HepG2 (cell line): ENCODE data around the gene WWC1. TPM values are rescaled to one million over a fixed set of nuclear protein-coding genes. Genes with fewer than 3 reads are reported as not detected.

Experiments
- CC2D1A ChIP-seq: sonication (generic); formaldehyde crosslinking; IDR thresholded peaks from 2 replicates; pipeline ENCODE4 v1.8.1; 2023; ENCODE audit warnings: mild to moderate bottlenecking, missing genetic modification reagents
- HMG20A ChIP-seq: IDR thresholded peaks from 2 replicates; pipeline ENCODE4 v1.6.1; 2016; ENCODE audit warnings: borderline replicate concordance
- IRF2 ChIP-seq: IDR thresholded peaks from 2 replicates; pipeline ENCODE4 v1.6.1; 2018; ENCODE audit warnings: missing genetic modification reagents, missing compliant biosample characterization
- KLF12 ChIP-seq: sonication (generic); formaldehyde crosslinking; IDR thresholded peaks from 2 replicates; pipeline ENCODE4 v1.4.0; 2020; ENCODE audit warnings: missing genetic modification reagents, borderline replicate concordance
- KMT2A ChIP-seq: sonication (generic); formaldehyde crosslinking; IDR thresholded peaks from 2 replicates; pipeline ENCODE4 v1.4.0; 2020; ENCODE audit warnings: missing genetic modification reagents
- NFRKB ChIP-seq: fragments of 450-650 bp; IDR thresholded peaks from 2 replicates; pipeline ENCODE4 v1.6.1; 2017
- ZNF24 ChIP-seq: fragments of 450-650 bp; IDR thresholded peaks from 2 replicates; pipeline ENCODE4 v1.6.1; 2017; ENCODE audit warnings: antibody characterized with exemption, mild to moderate bottlenecking
- ZNF619 ChIP-seq: sonication (generic); formaldehyde crosslinking; IDR thresholded peaks from 2 replicates; pipeline ENCODE4 v1.4.0; 2020; ENCODE audit warnings: mild to moderate bottlenecking, missing genetic modification reagents
- ZSCAN20 ChIP-seq: sonication (generic); formaldehyde crosslinking; IDR thresholded peaks from 2 replicates; pipeline ENCODE4 v1.4.0; 2020; ENCODE audit warnings: missing genetic modification reagents, mild to moderate bottlenecking, borderline replicate concordance
- polyA plus RNA-seq, 8 experiments: library from polyadenylated mRNA; depleted of rRNA in 3 of 8; stranded (reverse) in 7 of 8; unstranded in 1 of 8; fragments of >200 nt; fragmentation: Illumina TruSeq in 4 of 8; extraction: Trizol in 4 of 8; gene quantifications; 2 replicates each; pipeline versions ENCODE4 v1.2.1 to v1.2.3, GENCODE V29; 2011 to 2016; ENCODE audit warnings: low read depth in 4 of 8, missing spikeins in 1 of 8, mixed read lengths in 1 of 8; ENCODE audit not compliant: insufficient read depth in 1 of 8
- total RNA-seq, 5 experiments: library from RNA; depleted of rRNA; stranded (reverse); fragments of >200 nt; fragmentation: Illumina TruSeq; extraction: Trizol; gene quantifications; 2 replicates each; pipeline ENCODE4 v1.2.3, GENCODE V29; 2016; ENCODE audit warnings: low read depth in 1 of 5
- TF ChIP-seq, protein P1 (sequence below): sonication (generic); formaldehyde crosslinking; IDR thresholded peaks from 2 replicates; pipeline ENCODE4 v1.4.0; 2020; ENCODE audit warnings: missing genetic modification reagents
- TF ChIP-seq, protein P2 (sequence below): sonication (generic); formaldehyde crosslinking; IDR thresholded peaks from 2 replicates; pipeline ENCODE4 v1.4.0; 2020; ENCODE audit warnings: missing genetic modification reagents, borderline replicate concordance
- TF ChIP-seq, protein P3 (sequence below): sonication (generic); formaldehyde crosslinking; IDR thresholded peaks from 2 replicates; pipeline ENCODE4 v1.8.0; 2022; ENCODE audit warnings: low read depth, missing genetic modification reagents
- TF ChIP-seq, protein P4 (sequence below): sonication (generic); IDR thresholded peaks from 2 replicates; pipeline ENCODE4 v1.6.1; 2016; ENCODE audit warnings: low read depth, borderline replicate concordance
- TF ChIP-seq, protein P5 (sequence below): IDR thresholded peaks from 2 replicates; pipeline ENCODE4 v1.6.1; 2016; ENCODE audit warnings: missing compliant biosample characterization, missing genetic modification reagents, borderline replicate concordance
- TF ChIP-seq, protein P6 (sequence below): sonication (generic); formaldehyde crosslinking; conservative IDR thresholded peaks from 2 replicates; pipeline ENCODE4 v1.4.0; 2020; ENCODE audit warnings: missing genetic modification reagents

The WWC1 gene
- total and polyA plus RNA-seq, 2 of the 13 experiments (the other 11 are each of a cell fraction or from before 2014, with no cell fraction given) = 8.3 to 17.9 TPM

DNA sequence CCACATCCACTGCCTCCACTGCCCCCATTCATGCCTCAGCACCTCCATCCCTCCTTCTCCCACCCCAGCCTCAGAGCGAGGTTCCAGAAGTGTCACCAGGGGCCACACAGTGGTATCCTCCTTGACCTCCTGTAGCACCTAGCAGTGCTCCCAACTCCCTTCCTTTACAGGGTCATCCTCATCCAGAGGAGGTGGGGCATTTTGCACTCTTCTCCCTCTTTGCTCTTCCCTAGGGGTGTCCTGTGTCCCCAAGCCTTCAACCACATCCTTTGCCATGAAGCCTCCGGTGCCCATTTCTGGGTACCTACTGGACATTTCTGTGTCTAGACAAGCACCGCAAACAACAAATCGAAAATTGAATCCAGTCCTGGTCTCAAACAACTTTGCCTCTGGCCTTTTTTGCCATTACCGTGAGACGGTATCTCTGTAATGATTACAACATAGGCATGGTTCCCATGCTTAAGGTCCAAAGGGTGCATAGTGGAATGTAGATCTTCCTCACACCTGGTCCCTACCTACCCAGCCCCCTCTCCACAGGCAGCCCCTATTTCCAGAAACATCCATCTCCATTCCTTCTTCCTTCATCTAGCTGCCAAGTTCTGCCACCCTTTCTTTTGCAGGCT, 17.6 kb downstream of the WWC1 start (continued):
- TF ChIP-seq, protein P1, sequence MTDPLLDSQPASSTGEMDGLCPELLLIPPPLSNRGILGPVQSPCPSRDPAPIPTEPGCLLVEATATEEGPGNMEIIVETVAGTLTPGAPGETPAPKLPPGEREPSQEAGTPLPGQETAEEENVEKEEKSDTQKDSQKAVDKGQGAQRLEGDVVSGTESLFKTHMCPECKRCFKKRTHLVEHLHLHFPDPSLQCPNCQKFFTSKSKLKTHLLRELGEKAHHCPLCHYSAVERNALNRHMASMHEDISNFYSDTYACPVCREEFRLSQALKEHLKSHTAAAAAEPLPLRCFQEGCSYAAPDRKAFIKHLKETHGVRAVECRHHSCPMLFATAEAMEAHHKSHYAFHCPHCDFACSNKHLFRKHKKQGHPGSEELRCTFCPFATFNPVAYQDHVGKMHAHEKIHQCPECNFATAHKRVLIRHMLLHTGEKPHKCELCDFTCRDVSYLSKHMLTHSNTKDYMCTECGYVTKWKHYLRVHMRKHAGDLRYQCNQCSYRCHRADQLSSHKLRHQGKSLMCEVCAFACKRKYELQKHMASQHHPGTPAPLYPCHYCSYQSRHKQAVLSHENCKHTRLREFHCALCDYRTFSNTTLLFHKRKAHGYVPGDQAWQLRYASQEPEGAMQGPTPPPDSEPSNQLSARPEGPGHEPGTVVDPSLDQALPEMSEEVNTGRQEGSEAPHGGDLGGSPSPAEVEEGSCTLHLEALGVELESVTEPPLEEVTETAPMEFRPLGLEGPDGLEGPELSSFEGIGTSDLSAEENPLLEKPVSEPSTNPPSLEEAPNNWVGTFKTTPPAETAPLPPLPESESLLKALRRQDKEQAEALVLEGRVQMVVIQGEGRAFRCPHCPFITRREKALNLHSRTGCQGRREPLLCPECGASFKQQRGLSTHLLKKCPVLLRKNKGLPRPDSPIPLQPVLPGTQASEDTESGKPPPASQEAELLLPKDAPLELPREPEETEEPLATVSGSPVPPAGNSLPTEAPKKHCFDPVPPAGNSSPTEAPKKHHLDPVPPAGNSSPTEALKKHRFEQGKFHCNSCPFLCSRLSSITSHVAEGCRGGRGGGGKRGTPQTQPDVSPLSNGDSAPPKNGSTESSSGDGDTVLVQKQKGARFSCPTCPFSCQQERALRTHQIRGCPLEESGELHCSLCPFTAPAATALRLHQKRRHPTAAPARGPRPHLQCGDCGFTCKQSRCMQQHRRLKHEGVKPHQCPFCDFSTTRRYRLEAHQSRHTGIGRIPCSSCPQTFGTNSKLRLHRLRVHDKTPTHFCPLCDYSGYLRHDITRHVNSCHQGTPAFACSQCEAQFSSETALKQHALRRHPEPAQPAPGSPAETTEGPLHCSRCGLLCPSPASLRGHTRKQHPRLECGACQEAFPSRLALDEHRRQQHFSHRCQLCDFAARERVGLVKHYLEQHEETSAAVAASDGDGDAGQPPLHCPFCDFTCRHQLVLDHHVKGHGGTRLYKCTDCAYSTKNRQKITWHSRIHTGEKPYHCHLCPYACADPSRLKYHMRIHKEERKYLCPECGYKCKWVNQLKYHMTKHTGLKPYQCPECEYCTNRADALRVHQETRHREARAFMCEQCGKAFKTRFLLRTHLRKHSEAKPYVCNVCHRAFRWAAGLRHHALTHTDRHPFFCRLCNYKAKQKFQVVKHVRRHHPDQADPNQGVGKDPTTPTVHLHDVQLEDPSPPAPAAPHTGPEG = no peak
- TF ChIP-seq IRF2 (CRISPR knock-in tag) = no peak
- TF ChIP-seq KLF12 (CRISPR knock-in tag) = no peak
- TF ChIP-seq HMG20A (CRISPR knock-in tag) = peak; percentile 58; the same call in 1 of the 2 replicates
- TF ChIP-seq, protein P2, sequence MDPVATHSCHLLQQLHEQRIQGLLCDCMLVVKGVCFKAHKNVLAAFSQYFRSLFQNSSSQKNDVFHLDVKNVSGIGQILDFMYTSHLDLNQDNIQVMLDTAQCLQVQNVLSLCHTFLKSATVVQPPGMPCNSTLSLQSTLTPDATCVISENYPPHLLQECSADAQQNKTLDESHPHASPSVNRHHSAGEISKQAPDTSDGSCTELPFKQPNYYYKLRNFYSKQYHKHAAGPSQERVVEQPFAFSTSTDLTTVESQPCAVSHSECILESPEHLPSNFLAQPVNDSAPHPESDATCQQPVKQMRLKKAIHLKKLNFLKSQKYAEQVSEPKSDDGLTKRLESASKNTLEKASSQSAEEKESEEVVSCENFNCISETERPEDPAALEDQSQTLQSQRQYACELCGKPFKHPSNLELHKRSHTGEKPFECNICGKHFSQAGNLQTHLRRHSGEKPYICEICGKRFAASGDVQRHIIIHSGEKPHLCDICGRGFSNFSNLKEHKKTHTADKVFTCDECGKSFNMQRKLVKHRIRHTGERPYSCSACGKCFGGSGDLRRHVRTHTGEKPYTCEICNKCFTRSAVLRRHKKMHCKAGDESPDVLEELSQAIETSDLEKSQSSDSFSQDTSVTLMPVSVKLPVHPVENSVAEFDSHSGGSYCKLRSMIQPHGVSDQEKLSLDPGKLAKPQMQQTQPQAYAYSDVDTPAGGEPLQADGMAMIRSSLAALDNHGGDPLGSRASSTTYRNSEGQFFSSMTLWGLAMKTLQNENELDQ (CRISPR knock-in tag) = no peak
- TF ChIP-seq, protein P3, sequence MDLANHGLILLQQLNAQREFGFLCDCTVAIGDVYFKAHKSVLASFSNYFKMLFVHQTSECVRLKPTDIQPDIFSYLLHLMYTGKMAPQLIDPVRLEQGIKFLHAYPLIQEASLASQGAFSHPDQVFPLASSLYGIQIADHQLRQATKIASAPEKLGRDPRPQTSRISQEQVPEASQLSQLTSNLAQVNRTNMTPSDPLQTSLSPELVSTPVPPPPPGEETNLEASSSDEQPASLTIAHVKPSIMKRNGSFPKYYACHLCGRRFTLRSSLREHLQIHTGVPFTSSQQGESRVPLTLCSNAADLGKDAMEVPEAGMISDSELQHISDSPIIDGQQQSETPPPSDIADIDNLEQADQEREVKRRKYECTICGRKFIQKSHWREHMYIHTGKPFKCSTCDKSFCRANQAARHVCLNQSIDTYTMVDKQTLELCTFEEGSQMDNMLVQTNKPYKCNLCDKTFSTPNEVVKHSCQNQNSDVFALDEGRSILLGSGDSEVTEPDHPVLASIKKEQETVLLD (CRISPR knock-in tag) = no peak
- TF ChIP-seq CC2D1A (CRISPR knock-in tag) = no peak
- TF ChIP-seq, protein P4, sequence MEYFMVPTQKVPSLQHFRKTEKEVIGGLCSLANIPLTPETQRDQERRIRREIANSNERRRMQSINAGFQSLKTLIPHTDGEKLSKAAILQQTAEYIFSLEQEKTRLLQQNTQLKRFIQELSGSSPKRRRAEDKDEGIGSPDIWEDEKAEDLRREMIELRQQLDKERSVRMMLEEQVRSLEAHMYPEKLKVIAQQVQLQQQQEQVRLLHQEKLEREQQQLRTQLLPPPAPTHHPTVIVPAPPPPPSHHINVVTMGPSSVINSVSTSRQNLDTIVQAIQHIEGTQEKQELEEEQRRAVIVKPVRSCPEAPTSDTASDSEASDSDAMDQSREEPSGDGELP = peak; percentile 46; the same call in 1 of the 2 replicates
- TF ChIP-seq, protein P5, sequence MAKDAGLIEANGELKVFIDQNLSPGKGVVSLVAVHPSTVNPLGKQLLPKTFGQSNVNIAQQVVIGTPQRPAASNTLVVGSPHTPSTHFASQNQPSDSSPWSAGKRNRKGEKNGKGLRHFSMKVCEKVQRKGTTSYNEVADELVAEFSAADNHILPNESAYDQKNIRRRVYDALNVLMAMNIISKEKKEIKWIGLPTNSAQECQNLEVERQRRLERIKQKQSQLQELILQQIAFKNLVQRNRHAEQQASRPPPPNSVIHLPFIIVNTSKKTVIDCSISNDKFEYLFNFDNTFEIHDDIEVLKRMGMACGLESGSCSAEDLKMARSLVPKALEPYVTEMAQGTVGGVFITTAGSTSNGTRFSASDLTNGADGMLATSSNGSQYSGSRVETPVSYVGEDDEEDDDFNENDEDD (CRISPR knock-in tag) = peak; percentile 15; the same call in 1 of the 2 replicates
- TF ChIP-seq ZSCAN20 (CRISPR knock-in tag) = no peak
- TF ChIP-seq ZNF24 = no peak
- no peak for TF ChIP-seq NFRKB
- TF ChIP-seq ZNF619 = no peak
- peak; percentile 52; the same call in 1 of the 2 replicates for TF ChIP-seq KMT2A (CRISPR knock-in tag)
- TF ChIP-seq, protein P6, sequence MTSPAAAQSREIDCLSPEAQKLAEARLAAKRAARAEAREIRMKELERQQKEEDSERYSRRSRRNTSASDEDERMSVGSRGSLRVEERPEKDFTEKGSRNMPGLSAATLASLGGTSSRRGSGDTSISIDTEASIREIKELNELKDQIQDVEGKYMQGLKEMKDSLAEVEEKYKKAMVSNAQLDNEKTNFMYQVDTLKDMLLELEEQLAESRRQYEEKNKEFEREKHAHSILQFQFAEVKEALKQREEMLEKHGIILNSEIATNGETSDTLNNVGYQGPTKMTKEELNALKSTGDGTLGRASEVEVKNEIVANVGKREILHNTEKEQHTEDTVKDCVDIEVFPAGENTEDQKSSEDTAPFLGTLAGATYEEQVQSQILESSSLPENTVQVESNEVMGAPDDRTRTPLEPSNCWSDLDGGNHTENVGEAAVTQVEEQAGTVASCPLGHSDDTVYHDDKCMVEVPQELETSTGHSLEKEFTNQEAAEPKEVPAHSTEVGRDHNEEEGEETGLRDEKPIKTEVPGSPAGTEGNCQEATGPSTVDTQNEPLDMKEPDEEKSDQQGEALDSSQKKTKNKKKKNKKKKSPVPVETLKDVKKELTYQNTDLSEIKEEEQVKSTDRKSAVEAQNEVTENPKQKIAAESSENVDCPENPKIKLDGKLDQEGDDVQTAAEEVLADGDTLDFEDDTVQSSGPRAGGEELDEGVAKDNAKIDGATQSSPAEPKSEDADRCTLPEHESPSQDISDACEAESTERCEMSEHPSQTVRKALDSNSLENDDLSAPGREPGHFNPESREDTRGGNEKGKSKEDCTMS = no peak
